Measurements from ENCODE around the gene GALK1.

The GALK1 gene

DNA sequence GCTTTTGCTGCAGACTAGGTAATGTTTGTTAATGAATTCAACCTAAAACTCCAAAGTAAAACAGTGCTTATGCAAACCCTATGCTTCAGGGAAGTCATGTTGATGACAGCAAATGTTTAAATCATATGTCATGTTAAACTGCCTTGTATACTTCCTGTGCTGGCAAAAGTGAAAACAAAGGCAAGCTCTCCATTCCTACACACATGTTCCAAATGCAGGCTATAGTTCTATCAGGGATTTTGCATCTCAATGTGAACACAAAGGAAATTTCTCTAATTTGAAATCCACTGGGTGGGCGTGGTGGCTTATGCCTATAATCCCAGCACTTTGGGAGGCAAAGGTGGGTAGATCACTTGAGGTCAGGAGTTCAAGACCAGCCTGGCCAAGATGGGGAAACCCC is 38.9 kb upstream of the GALK1 start:
- TF ChIP-seq, protein P1, sequence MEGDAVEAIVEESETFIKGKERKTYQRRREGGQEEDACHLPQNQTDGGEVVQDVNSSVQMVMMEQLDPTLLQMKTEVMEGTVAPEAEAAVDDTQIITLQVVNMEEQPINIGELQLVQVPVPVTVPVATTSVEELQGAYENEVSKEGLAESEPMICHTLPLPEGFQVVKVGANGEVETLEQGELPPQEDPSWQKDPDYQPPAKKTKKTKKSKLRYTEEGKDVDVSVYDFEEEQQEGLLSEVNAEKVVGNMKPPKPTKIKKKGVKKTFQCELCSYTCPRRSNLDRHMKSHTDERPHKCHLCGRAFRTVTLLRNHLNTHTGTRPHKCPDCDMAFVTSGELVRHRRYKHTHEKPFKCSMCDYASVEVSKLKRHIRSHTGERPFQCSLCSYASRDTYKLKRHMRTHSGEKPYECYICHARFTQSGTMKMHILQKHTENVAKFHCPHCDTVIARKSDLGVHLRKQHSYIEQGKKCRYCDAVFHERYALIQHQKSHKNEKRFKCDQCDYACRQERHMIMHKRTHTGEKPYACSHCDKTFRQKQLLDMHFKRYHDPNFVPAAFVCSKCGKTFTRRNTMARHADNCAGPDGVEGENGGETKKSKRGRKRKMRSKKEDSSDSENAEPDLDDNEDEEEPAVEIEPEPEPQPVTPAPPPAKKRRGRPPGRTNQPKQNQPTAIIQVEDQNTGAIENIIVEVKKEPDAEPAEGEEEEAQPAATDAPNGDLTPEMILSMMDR (IDR thresholded peaks at IDR 0.05; ENCODE audit: low read depth, low read length, missing control alignments), result no peak
- no peak for DNase-seq (ENCODE audit: extremely low read depth, low read depth)
- no peak overlapping the region for H3K4me3 ChIP-seq (replicated peaks; ENCODE audit: low read depth, low read length)

DNA sequence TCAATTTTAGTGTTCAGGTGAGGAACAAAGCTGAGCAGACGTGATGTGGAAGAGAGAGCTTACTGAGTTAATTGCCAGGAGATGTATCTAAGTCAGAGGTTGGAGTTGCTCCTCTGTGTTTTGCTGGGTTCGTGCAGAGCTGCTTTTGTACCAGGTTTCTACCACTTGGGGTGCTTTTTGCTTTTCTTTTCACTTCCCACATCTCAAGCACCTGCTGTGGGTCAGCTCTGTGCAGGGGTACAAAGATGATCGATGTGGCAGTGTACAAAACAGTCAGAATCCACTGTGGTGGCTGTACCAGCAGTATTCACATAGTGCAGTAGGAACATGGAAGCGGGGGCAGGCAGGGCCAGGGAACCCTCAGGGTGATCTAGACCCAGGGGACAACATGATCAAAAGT is 34.4 kb upstream of the GALK1 start:
- H3K4me3 ChIP-seq (replicated peaks; ENCODE audit: low read depth, low read length), result no peak overlapping the region
- no peak for DNase-seq (ENCODE audit: extremely low read depth, low read depth)
- TF ChIP-seq, protein P1 (IDR thresholded peaks at IDR 0.05; ENCODE audit: low read depth, low read length, missing control alignments), result no peak

DNA sequence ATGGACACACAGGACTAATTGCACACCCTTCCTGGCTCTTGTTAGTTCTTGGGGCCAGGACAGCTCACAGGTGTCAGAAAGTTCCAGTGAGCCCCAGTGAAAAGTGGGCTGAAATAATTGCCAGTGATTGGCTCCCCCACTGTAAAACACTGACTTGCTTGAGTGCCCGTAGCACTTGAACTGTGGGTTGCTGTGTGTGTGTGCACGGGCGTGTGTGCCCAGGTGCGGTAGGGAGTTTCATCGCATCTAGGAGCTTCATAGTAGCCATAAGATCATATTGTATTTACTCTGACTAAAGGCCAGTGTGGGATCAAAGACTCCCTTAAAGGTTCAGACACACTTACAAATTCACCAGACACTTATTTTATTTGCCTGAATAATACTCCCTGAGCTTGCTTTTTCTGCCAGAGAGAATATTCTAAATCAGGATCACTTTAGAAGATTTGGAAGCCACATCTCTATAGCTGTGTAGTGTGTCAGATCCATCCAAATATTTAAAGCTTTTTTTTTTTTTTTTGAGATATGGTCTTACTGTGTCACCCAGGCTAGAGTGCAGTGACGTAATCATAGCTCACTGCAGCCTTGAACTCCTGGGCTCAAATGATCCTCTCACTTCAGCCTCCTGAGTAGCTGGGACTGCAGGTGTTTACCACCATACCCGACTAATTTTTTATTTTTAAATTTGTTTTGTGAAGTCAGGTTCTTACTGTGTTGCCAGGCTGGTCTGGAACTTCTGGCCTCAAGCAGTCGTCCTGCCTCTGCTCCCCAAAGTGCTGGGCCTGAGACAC is 31.0 kb upstream of the GALK1 start:
- no peak overlapping the region for H3K4me3 ChIP-seq (replicated peaks; ENCODE audit: low read depth, low read length)
- TF ChIP-seq, protein P1 (IDR thresholded peaks at IDR 0.05; ENCODE audit: low read depth, low read length, missing control alignments), result no peak
- no peak for DNase-seq (ENCODE audit: extremely low read depth, low read depth)

DNA sequence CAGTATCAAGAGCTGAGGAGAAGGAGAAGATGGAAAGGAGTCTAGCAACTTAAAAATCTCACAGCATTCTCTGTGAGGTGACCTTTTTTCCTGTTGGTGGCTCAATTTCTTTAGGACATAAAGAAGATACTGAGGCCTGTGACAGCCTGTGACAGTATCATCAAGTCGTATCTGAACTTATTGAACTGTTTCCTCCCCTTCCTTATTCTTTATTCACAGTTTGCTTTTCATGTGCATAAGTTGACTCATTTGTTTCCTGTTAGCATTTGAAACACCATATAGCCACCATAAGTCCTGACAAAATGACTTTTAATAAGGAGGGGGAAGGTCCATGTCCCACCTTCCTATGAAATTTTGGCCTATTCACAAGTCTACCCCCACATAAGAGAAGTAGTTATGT is 28.5 kb upstream of the GALK1 start:
- DNase-seq (ENCODE audit: extremely low read depth, low read depth), result no peak
- TF ChIP-seq, protein P1 (IDR thresholded peaks at IDR 0.05; ENCODE audit: low read depth, low read length, missing control alignments), result no peak
- H3K4me3 ChIP-seq (replicated peaks; ENCODE audit: low read depth, low read length), result no peak overlapping the region

DNA sequence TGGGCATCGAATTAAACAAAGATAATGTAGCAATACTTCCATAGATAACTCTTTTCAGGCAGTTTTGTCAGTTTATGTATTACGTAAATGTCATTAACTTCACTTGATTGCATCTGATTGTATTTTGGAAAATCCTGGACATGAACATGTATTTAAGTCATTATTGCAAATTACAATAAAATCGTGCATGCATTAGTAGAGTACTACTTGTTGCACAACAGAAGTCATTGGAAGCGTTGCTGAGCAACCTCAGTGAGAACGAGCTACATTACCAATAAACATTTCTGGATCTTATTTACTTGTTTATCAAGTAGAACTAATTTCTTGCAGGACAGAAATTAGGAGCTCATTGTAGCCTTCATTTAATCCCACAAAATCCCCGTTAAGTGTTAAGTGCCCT is 26.3 kb upstream of the GALK1 start:
- DNase-seq (ENCODE audit: extremely low read depth, low read depth), result no peak
- no peak overlapping the region for H3K4me3 ChIP-seq (replicated peaks; ENCODE audit: low read depth, low read length)
- TF ChIP-seq, protein P1 (IDR thresholded peaks at IDR 0.05; ENCODE audit: low read depth, low read length, missing control alignments), result no peak

DNA sequence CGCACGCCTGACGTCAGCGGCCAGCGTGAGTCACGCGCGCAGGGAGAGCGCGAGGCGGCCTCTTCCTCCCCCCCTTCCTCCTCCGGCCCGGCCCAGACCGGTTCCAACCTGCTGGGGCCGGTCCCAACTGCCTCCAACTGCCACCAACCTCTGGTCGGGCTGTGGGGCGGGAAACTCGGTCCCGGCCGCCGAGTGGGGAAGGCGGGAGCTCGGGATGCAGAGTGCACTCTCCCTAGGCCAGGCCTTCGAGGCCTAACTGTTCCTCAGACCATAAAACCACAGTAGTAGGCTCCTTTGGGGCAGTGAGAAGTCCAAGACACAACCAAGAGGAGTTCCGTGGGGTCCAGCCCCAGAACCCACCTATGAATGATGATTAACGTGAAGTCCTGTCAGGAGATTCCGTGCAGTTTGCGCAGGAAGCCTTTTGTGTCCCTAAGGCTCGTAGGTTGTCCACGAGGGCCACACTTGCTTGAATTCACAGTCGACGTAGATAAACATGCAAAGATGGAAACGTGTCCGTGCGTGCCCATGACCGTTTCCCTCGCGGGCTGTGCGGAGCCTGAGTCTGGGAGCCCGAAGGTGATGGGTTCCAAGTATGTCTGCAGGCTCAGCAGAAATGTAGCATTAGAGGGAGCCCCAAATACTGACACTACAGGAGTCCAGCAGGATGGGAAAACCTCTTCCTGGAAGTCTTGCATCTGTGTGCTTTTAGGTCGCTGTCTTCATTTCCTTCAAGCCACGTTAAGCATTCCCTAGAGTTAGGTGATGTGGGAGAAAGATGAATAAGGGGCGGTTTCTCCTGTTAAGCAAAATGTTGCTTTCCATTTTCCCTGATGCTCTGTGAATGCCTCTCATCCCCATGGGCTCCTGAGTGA is 20.3 kb upstream of the GALK1 start:
- TF ChIP-seq, protein P1 (IDR thresholded peaks at IDR 0.05; ENCODE audit: low read depth, low read length, missing control alignments), result no peak
- H3K4me3 ChIP-seq (replicated peaks; ENCODE audit: low read depth, low read length), result peak overlapping the region; percentile 64
- no peak for DNase-seq (ENCODE audit: extremely low read depth, low read depth)

Data from HFF-Myc (cell line).